Gastrocnemius medialis (tissue), 4 donors: Measurements from ENCODE around the gene MYCN. TPM values are rescaled to one million over a fixed set of nuclear protein-coding genes. Genes with fewer than 3 reads are reported as not detected.

Experiments
- ATAC-seq, 2 donors: fragments of 150-250 bp; one replicate each; pipeline ENCODE4 v1.9.1; 2016
- DNase-seq, 2 donors: peaks; one replicate each; pipeline ENCODE4 v3.0.0-alpha.2; 2019
- H3K27ac ChIP-seq, 4 donors: fragments of 200-600 bp; sonication (generic); 1 replicate in 1 of 4; 2 replicates in 3 of 4; pipeline ENCODE4 v1.5.1; 2016 to 2018; ENCODE audit warnings: mild to moderate bottlenecking in 2 of 4, moderate library complexity in 1 of 4
- H3K27me3 ChIP-seq, 3 donors: fragments of 200-600 bp; sonication (generic) in 2 of 3; 1 replicate in 1 of 3; 2 replicates in 2 of 3; pipeline versions ENCODE4 v1.5.1 to v1.6.0; 2016 to 2019; ENCODE audit warnings: mild to moderate bottlenecking in 1 of 3, moderate library complexity in 1 of 3
- H3K36me3 ChIP-seq, 2 donors: fragments of 200-600 bp; sonication (generic) in 1 of 2; one replicate each; pipeline ENCODE4 v1.5.1; 2017 to 2018
- H3K4me1 ChIP-seq, 2 donors: fragments of 200-600 bp; sonication (generic) in 1 of 2; one replicate each; pipeline ENCODE4 v1.5.1; 2016 to 2017; ENCODE audit warnings: mild to moderate bottlenecking in 2 of 2
- H3K4me3 ChIP-seq, 4 donors: fragments of 200-600 bp; sonication (generic) in 3 of 4; 1 replicate in 1 of 4; 2 replicates in 3 of 4; pipeline ENCODE4 v1.5.1; 2016 to 2019; ENCODE audit warnings: mild to moderate bottlenecking in 2 of 4
- H3K9me3 ChIP-seq, 3 donors: fragments of 200-600 bp; sonication (generic) in 2 of 3; 1 replicate in 1 of 3; 2 replicates in 2 of 3; pipeline ENCODE4 v1.5.1; 2016 to 2019
- POLR2A ChIP-seq, 2 donors: fragments of 450-650 bp; IDR thresholded peaks; one replicate each; pipeline ENCODE4 v1.6.1; 2017; ENCODE audit warnings: antibody characterized with exemption in 2 of 2, mild to moderate bottlenecking in 2 of 2, moderate library complexity in 2 of 2
- in situ Hi-C, 4 donors: fragments of 200-750 bp; cut with MboI; loops; one replicate each; pipeline versions ENCODE4 v1.15.0 to v1.8.0; 2017; ENCODE audit warnings: low sequenced_read_pairs in 4 of 4
- intact Hi-C: fragments of 100-400 bp; cut with DNase I; formaldehyde crosslinking; loops from one replicate; pipeline ENCODE4 v1.15.1; 2023; ENCODE audit warnings: low total_unique reads
- total RNA-seq, 4 donors: library from RNA; depleted of rRNA; stranded (reverse); fragments of >200 nt; gene quantifications; one replicate each; pipeline versions ENCODE4 v1.1.0 to v1.2.3, GENCODE V29; 2016
- TF ChIP-seq, protein P1 (sequence below), 5 experiments: fragments of 450-650 bp in 3 of 5; fragments of 200-600 bp in 2 of 5; sonication (generic) in 2 of 5; IDR thresholded peaks in 4 of 5; conservative IDR thresholded peaks in 1 of 5; 1 replicate in 4 of 5; 2 replicates in 1 of 5; pipeline ENCODE4 v1.5.1; 2016 to 2019; ENCODE audit warnings: antibody characterized with exemption in 5 of 5, mild to moderate bottlenecking in 3 of 5, moderate library complexity in 3 of 5

MYCN gene
- total RNA-seq, 4 donors from 2014 or later: 0.17 to 0.25 TPM; not detected in 2

GRCh38 chr2:15974565-15975260, 34.4 kb downstream of the MYCN start:
- Histone ChIP-seq H3K4me1 (no peaks in the 10 kb centered on the region), H3K9me3 (no peaks in the 10 kb centered on the region), H3K36me3 (no peaks in the 10 kb centered on the region), H3K27me3 (no peaks in the 10 kb centered on the region), H3K27ac (no peak overlapping the region), H3K4me3 (no peak overlapping the region)
- in situ Hi-C loops (no loop called here), intact Hi-C loops (no loop called here)
- DNase-seq: no peak
- no peak for TF ChIP-seq POLR2A (IDR thresholded peaks at IDR 0.05)
- TF ChIP-seq, protein P1, sequence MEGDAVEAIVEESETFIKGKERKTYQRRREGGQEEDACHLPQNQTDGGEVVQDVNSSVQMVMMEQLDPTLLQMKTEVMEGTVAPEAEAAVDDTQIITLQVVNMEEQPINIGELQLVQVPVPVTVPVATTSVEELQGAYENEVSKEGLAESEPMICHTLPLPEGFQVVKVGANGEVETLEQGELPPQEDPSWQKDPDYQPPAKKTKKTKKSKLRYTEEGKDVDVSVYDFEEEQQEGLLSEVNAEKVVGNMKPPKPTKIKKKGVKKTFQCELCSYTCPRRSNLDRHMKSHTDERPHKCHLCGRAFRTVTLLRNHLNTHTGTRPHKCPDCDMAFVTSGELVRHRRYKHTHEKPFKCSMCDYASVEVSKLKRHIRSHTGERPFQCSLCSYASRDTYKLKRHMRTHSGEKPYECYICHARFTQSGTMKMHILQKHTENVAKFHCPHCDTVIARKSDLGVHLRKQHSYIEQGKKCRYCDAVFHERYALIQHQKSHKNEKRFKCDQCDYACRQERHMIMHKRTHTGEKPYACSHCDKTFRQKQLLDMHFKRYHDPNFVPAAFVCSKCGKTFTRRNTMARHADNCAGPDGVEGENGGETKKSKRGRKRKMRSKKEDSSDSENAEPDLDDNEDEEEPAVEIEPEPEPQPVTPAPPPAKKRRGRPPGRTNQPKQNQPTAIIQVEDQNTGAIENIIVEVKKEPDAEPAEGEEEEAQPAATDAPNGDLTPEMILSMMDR (IDR thresholded peaks at IDR 0.05 in 4 of 5, conservative IDR thresholded peaks at IDR 0.05 in 1 of 5): no peak
- ATAC-seq: no peak

DNA sequence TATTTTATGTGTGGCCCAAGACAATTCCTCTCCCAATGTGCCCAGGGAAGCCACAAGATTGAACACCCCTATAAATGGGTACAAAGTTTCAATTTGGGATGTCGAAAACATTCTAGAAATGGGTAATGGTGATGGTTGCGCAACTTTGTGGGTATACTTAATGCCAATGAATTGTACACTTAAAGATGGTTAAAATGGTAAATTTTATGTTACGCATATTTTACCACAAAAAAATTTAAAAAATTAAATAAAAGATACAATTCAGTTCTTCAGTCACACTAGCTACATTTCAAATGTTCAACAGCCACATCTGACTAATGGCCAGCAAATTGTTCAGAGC, 34.9 kb downstream of the MYCN start:
- in situ Hi-C loops (no loop called here), intact Hi-C loops (no loop called here)
- H3K36me3 ChIP-seq: no peaks in the 10 kb centered on the region
- no peaks in the 10 kb centered on the region for H3K9me3 ChIP-seq
- TF ChIP-seq, protein P1 (IDR thresholded peaks at IDR 0.05 in 4 of 5, conservative IDR thresholded peaks at IDR 0.05 in 1 of 5): no peak
- TF ChIP-seq POLR2A (IDR thresholded peaks at IDR 0.05): no peak
- no peak for DNase-seq
- no peak overlapping the region for H3K4me3 ChIP-seq
- H3K4me1 ChIP-seq: no peaks in the 10 kb centered on the region
- no peaks in the 10 kb centered on the region for H3K27me3 ChIP-seq
- no peak overlapping the region for H3K27ac ChIP-seq
- no peak for ATAC-seq

GRCh38 chr2:15975676-15976075, 35.3 kb downstream of the MYCN start:
- H3K27me3 ChIP-seq: no peaks in the 10 kb centered on the region
- DNase-seq (no peak), ATAC-seq (no peak)
- in situ Hi-C loops: no loop called here
- no peak overlapping the region for H3K27ac ChIP-seq
- no peaks in the 10 kb centered on the region for H3K36me3 ChIP-seq
- intact Hi-C loops: no loop called here
- no peak overlapping the region for H3K4me3 ChIP-seq
- H3K4me1 ChIP-seq: no peaks in the 10 kb centered on the region
- H3K9me3 ChIP-seq: no peaks in the 10 kb centered on the region
- TF ChIP-seq, protein P1 (IDR thresholded peaks at IDR 0.05 in 4 of 5, conservative IDR thresholded peaks at IDR 0.05 in 1 of 5): no peak
- TF ChIP-seq POLR2A (IDR thresholded peaks at IDR 0.05): no peak

DNA sequence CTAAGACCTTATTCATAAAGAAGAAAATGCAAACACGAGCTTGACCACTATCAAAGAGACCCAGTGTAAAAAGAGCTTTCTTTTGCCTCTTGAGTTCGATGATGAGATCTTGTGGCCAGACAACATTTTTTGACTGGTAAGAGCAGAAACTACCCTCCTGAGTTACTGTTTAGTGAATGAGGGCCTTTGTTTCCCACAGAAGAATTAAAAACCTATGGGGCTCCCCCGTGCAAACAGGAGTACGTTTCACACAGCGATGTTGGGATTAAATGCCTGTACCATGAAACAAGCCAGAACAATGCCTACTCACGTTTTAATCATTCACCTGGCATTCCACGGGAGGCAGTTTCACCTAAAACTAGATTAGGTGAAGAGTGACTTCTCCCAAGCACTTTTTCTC, 36.0 kb downstream of the MYCN start:
- intact Hi-C loops: no loop called here
- Histone ChIP-seq H3K27me3 (no peaks in the 10 kb centered on the region), H3K27ac (no peak overlapping the region), H3K9me3 (no peaks in the 10 kb centered on the region), H3K4me3 (no peak overlapping the region), H3K36me3 (no peaks in the 10 kb centered on the region), H3K4me1 (no peaks in the 10 kb centered on the region)
- in situ Hi-C loops: no loop called here
- no peak for TF ChIP-seq POLR2A (IDR thresholded peaks at IDR 0.05)
- TF ChIP-seq, protein P1 (IDR thresholded peaks at IDR 0.05 in 4 of 5, conservative IDR thresholded peaks at IDR 0.05 in 1 of 5): no peak
- no peak for ATAC-seq
- DNase-seq: no peak
